Body of pancreas (tissue), 4 donors: ENCODE measurements around the gene HOXD10.

Source experiments
- CTCF ChIP-seq, 7 experiments: fragments of 450-650 bp in 4 of 7; fragments of 200-600 bp in 3 of 7; sonication (generic) in 3 of 7; IDR thresholded peaks; one replicate each; pipeline ENCODE4 v1.5.1; 2016 to 2019; ENCODE audit warnings: antibody characterized with exemption in 7 of 7
- POLR2A ChIP-seq, 3 donors: fragments of 450-650 bp; IDR thresholded peaks; one replicate each; pipeline ENCODE4 v1.6.1; 2016; ENCODE audit warnings: antibody characterized with exemption in 3 of 3, mild to moderate bottlenecking in 2 of 3

- TF ChIP-seq CTCF (IDR thresholded peaks at IDR 0.05) (no peak), POLR2A (IDR thresholded peaks at IDR 0.05) (no peak)
Observed at GRCh38 chr2:176157499-176158185, 41.1 kb downstream of the HOXD10 start.
